Ishikawa (cell line): ENCODE measurements around the gene GLA.

Experiments
- YY1 ChIP-seq: IDR thresholded peaks from 2 replicates; pipeline ENCODE4 v1.6.1; 2012; ENCODE audit warnings: low read depth
- TF ChIP-seq, protein P1 (sequence below): IDR thresholded peaks from 2 replicates; pipeline ENCODE4 v1.6.1; 2012; ENCODE audit warnings: low read depth, mild to moderate bottlenecking

DNA sequence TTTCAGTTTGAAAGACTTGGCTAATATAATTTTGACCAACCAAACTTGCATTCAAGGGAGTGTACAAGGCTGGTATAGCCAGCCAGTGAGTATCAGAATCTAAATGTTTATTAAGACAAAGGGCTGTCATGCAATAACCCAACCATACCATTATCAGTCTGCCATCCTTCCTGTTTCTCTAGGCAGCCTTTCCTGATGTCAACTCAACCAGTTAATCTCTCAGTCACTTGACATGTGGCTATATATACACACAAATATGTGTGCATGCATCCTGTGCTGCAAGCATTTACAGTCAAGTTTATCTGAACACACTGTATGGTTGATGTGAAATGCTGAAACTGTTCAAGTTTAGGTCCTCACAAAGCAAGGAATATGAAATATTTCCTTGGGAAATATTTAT, 38.9 kb downstream of the GLA start:
- TF ChIP-seq, protein P1, sequence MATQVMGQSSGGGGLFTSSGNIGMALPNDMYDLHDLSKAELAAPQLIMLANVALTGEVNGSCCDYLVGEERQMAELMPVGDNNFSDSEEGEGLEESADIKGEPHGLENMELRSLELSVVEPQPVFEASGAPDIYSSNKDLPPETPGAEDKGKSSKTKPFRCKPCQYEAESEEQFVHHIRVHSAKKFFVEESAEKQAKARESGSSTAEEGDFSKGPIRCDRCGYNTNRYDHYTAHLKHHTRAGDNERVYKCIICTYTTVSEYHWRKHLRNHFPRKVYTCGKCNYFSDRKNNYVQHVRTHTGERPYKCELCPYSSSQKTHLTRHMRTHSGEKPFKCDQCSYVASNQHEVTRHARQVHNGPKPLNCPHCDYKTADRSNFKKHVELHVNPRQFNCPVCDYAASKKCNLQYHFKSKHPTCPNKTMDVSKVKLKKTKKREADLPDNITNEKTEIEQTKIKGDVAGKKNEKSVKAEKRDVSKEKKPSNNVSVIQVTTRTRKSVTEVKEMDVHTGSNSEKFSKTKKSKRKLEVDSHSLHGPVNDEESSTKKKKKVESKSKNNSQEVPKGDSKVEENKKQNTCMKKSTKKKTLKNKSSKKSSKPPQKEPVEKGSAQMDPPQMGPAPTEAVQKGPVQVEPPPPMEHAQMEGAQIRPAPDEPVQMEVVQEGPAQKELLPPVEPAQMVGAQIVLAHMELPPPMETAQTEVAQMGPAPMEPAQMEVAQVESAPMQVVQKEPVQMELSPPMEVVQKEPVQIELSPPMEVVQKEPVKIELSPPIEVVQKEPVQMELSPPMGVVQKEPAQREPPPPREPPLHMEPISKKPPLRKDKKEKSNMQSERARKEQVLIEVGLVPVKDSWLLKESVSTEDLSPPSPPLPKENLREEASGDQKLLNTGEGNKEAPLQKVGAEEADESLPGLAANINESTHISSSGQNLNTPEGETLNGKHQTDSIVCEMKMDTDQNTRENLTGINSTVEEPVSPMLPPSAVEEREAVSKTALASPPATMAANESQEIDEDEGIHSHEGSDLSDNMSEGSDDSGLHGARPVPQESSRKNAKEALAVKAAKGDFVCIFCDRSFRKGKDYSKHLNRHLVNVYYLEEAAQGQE = no peak
- TF ChIP-seq YY1 = no peak
